HG02938 (cell line): ENCODE data around the gene SMIM29.
A peak's percentile ranks its signal among the peaks of the same experiment; 100 is the strongest.

Source experiments
- ATAC-seq: cut with Tn5 transposase; IDR thresholded peaks from one replicate; pipeline ENCODE4 v1.9.1; 2021; ENCODE audit warnings: mild to moderate bottlenecking, moderate library complexity; ENCODE audit not compliant: unreplicated experiment

SMIM29 gene

GRCh38 chr6:34227761-34228421 is 20.9 kb downstream of the SMIM29 start:
- ATAC-seq = no peak

- ATAC-seq = no peak
Observed at GRCh38 chr6:34226731-34227586, 21.8 kb downstream of the SMIM29 start.

GRCh38 chr6:34226066-34226465 is 22.7 kb downstream of the SMIM29 start:
- no peak for ATAC-seq

GRCh38 chr6:34225551-34225950 is 23.3 kb downstream of the SMIM29 start:
- no peak for ATAC-seq

- ATAC-seq = peak; percentile 84
Observed at GRCh38 chr6:34223956-34224940, 24.6 kb downstream of the SMIM29 start.

GRCh38 chr6:34223381-34223955 is 25.3 kb downstream of the SMIM29 start:
- ATAC-seq = no peak

GRCh38 chr6:34218691-34219090 is 30.1 kb downstream of the SMIM29 start:
- no peak for ATAC-seq

- ATAC-seq = no peak
Observed at GRCh38 chr6:34213772-34214171, 35.0 kb downstream of the SMIM29 start.

- ATAC-seq = no peak
Observed at GRCh38 chr6:34207695-34208443, 40.9 kb downstream of the SMIM29 start.

- no peak for ATAC-seq
Observed at GRCh38 chr6:34206726-34207125, 42.1 kb downstream of the SMIM29 start.

- ATAC-seq = no peak
Observed at GRCh38 chr6:34205916-34206315, 42.9 kb downstream of the SMIM29 start.

- ATAC-seq = no peak
Observed at GRCh38 chr6:34205466-34205865, 43.3 kb downstream of the SMIM29 start.

- no peak for ATAC-seq
Observed at GRCh38 chr6:34204693-34205092, 44.1 kb downstream of the SMIM29 start.

- no peak for ATAC-seq
Observed at GRCh38 chr6:34202329-34203201, 46.2 kb downstream of the SMIM29 start.

GRCh38 chr6:34201455-34202107 is 47.2 kb downstream of the SMIM29 start:
- no peak for ATAC-seq

- no peak for ATAC-seq
Observed at GRCh38 chr6:34200340-34200971, 48.4 kb downstream of the SMIM29 start.

GRCh38 chr6:34196833-34197195 is 52.0 kb downstream of the SMIM29 start:
- no peak for ATAC-seq
